Tibial nerve (tissue), 4 donors: ENCODE measurements around the gene OSBPL3.

Experiments used
- EP300 ChIP-seq, 2 donors: sonication (generic); formaldehyde crosslinking; IDR thresholded peaks; one replicate each; pipeline ENCODE4 v1.6.1; 2017; ENCODE audit warnings: antibody characterized with exemption in 2 of 2, mild to moderate bottlenecking in 1 of 2
- POLR2A ChIP-seq, 2 donors: fragments of 450-650 bp; IDR thresholded peaks; one replicate each; pipeline ENCODE4 v1.6.1; 2017; ENCODE audit warnings: antibody characterized with exemption in 2 of 2, mild to moderate bottlenecking in 2 of 2, moderate library complexity in 2 of 2
- TF ChIP-seq, protein P1 (sequence below), 5 experiments: fragments of 200-600 bp in 3 of 5; fragments of 450-650 bp in 2 of 5; sonication (generic) in 3 of 5; IDR thresholded peaks; one replicate each; pipeline ENCODE4 v1.5.1; 2016 to 2019; ENCODE audit warnings: antibody characterized with exemption in 5 of 5, mild to moderate bottlenecking in 3 of 5, moderate library complexity in 2 of 5

DNA sequence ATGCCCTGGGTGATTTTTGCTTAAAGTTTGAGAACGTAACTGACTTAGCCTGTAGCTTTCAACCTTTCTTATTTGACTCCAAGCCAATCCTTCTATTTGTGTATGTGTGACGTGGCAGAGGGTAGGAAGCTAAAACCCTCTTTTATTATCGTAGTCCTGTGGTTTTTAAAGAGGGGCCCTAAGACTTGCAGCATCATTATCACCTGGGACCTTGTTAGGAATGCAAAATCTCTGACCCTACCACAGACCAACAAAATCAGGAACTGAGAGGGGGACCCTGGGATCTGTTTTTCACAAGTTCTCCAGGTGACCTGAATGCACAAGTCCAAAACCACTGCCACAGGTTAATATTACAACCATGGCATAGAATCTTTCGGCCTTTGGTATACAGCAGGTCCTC lies 80.1 kb downstream of the OSBPL3 start:
- TF ChIP-seq POLR2A (IDR thresholded peaks at IDR 0.05) (no peak), EP300 (IDR thresholded peaks at IDR 0.05) (no peak)
- TF ChIP-seq, protein P1, sequence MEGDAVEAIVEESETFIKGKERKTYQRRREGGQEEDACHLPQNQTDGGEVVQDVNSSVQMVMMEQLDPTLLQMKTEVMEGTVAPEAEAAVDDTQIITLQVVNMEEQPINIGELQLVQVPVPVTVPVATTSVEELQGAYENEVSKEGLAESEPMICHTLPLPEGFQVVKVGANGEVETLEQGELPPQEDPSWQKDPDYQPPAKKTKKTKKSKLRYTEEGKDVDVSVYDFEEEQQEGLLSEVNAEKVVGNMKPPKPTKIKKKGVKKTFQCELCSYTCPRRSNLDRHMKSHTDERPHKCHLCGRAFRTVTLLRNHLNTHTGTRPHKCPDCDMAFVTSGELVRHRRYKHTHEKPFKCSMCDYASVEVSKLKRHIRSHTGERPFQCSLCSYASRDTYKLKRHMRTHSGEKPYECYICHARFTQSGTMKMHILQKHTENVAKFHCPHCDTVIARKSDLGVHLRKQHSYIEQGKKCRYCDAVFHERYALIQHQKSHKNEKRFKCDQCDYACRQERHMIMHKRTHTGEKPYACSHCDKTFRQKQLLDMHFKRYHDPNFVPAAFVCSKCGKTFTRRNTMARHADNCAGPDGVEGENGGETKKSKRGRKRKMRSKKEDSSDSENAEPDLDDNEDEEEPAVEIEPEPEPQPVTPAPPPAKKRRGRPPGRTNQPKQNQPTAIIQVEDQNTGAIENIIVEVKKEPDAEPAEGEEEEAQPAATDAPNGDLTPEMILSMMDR (IDR thresholded peaks at IDR 0.05), result no peak
